Duodenal mucosa (tissue), 2 donors: ENCODE data around the gene KCNH5.
A peak's percentile ranks its signal among the peaks of the same experiment; 100 is the strongest.

Experiments used
- H3K27ac ChIP-seq: one replicate; pipeline ENCODE4 v1.7.0; 2013; ENCODE audit warnings: low read depth, low read length
- H3K27me3 ChIP-seq, 2 donors: one replicate each; pipeline ENCODE4 v1.7.0; 2013; ENCODE audit warnings: low read length in 2 of 2, control low read depth in 1 of 2; ENCODE audit not compliant: insufficient read depth in 2 of 2, control insufficient read depth in 1 of 2
- H3K36me3 ChIP-seq, 2 donors: one replicate each; pipeline ENCODE4 v1.7.0; 2013; ENCODE audit warnings: low read length in 2 of 2, control low read depth in 1 of 2; ENCODE audit not compliant: insufficient read depth in 2 of 2, control insufficient read depth in 1 of 2
- H3K4me1 ChIP-seq, 2 donors: one replicate each; pipeline ENCODE4 v1.7.0; 2013; ENCODE audit warnings: low read length in 2 of 2, control low read depth in 1 of 2; ENCODE audit not compliant: insufficient read depth in 2 of 2, control insufficient read depth in 1 of 2
- H3K4me3 ChIP-seq, 2 donors: one replicate each; pipeline ENCODE4 v1.7.0; 2013; ENCODE audit warnings: low read length in 2 of 2, low read depth in 1 of 2
- H3K9ac ChIP-seq, 2 donors: one replicate each; pipeline ENCODE4 v1.7.0; 2013; ENCODE audit warnings: low read length in 2 of 2, low read depth in 1 of 2
- H3K9me3 ChIP-seq, 2 donors: one replicate each; pipeline ENCODE4 v1.7.0; 2013; ENCODE audit warnings: low read length in 2 of 2, control low read depth in 1 of 2; ENCODE audit not compliant: control insufficient read depth in 1 of 2

KCNH5 gene

DNA sequence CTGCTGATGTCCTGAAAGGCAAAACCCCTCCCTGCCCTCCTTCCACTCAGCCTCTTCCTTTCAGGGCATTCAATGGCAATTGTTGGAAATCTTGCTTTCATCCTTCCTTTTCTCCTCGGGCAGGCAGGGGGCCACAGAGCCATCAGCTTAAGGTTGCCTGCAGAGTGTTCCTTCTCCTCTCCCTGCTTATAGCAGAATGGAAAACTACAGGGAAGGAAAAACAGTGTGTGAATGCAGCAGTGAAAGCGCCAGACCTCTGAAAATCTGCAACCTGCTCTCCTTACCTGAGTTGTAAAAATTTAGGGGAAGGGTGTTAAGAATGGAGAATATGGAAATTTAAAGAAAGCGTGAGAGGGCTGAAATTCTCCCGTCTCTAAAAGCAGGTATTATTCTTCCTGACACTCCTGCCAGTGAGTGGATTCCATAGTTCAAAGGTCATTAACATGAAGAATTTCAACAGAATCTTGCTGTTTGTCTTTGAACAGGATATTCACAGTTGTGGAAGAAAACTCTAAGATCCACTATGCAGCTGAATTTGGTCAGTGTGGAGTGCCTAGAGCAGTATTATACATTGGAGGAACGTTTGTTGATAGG lies 348.8 kb downstream of the KCNH5 start:
- Histone ChIP-seq H3K9ac (peak overlapping the region in 1 of 2 donors; percentile 26), H3K9me3 (no peaks in the 10 kb centered on the region), H3K27ac (no peak overlapping the region), H3K4me3 (peak overlapping the region in 1 of 2 donors; percentile 55), H3K27me3 (no peaks in the 10 kb centered on the region), H3K4me1 (peaks cover 5 to 14% of the 10 kb centered on the region in 2 donors), H3K36me3 (no peaks in the 10 kb centered on the region)

GRCh38 chr14:62694075-62694474 lies 351.2 kb downstream of the KCNH5 start:
- no peak overlapping the region for H3K9ac ChIP-seq
- H3K4me1 ChIP-seq: peaks cover 8 to 34% of the 10 kb centered on the region in 2 donors
- H3K27ac ChIP-seq: no peak overlapping the region
- no peaks in the 10 kb centered on the region for H3K36me3 ChIP-seq
- no peaks in the 10 kb centered on the region for H3K27me3 ChIP-seq
- H3K9me3 ChIP-seq: no peaks in the 10 kb centered on the region
- H3K4me3 ChIP-seq: no peak overlapping the region

DNA sequence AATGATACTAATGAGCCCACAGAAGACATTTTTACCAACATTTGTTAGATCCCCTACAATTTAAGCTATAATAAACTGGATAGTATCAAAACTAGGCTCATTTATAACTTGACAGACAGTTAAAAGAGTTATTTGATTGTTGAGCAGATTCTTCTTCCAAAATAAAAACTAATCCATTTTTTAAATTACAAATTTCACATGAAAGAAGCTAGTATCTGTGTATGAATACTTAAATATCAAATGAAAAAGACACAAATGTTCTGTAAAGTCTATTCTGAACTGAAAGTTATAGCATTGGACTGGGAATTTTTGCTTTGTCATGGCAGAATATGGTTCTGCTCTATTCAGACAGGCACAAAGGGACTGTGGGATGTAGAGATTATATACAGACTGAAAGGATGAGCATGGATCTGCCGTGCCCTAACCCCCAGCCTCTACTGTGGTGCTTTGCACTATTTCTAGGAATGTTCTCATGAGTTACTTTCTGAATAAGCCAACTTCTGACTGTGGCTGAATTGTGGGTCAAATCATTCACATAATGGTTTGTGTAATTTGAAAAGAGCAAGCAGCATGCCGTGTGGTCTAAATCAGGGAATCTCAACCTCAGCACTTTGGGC lies 352.7 kb downstream of the KCNH5 start:
- peaks cover 8 to 35% of the 10 kb centered on the region in 2 donors for H3K4me1 ChIP-seq
- H3K36me3 ChIP-seq: no peaks in the 10 kb centered on the region
- H3K27ac ChIP-seq: no peak overlapping the region
- no peak overlapping the region for H3K9ac ChIP-seq
- no peaks in the 10 kb centered on the region for H3K27me3 ChIP-seq
- peaks cover 0 to 3% of the 10 kb centered on the region in 2 donors for H3K9me3 ChIP-seq
- no peak overlapping the region for H3K4me3 ChIP-seq

DNA sequence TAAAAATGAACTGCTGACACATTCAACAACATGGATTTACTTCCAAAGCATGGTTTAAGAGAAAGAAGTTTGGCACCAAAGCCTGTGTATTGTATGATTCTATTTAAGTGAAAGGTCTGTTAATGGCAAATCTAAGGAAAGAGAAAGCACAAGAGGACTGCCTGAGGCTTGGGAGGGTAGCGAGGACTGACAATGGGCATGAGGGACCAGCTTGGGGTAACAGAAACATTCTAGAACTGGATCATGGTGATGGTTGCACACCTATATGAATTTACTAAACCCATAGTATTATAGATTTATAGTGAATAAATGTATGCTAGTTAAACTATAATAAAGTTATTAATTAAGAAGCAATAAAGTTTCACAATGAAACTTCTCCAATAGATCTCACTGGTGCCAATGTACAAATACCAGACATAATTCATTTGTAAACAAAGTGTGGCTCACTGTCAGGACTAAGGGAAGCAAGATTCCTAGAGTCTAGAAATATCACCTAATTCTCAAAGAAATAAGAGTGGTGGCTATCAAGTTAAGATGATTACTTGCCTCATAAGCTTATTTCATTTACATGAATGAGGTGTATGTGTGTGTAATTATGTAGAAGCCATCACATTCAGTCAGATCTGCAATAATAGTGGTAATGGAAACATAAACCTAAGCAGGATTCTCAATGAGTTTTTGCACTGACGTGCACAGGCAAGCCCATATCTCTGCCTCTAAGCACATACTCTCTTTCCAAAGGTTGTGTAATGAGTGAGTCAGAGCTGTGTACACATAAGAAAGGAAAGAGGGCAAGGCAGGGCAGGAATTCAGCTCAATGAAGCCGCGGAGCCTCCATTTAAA lies 353.4 kb downstream of the KCNH5 start:
- Histone ChIP-seq H3K9me3 (peaks cover 0 to 3% of the 10 kb centered on the region in 2 donors), H3K9ac (peak overlapping the region in 1 of 2 donors; percentile 4), H3K27me3 (no peaks in the 10 kb centered on the region), H3K27ac (peak overlapping the region; percentile 42), H3K4me3 (peak overlapping the region; percentile 27 to 45), H3K36me3 (no peaks in the 10 kb centered on the region), H3K4me1 (peaks cover 8 to 35% of the 10 kb centered on the region in 2 donors)

DNA sequence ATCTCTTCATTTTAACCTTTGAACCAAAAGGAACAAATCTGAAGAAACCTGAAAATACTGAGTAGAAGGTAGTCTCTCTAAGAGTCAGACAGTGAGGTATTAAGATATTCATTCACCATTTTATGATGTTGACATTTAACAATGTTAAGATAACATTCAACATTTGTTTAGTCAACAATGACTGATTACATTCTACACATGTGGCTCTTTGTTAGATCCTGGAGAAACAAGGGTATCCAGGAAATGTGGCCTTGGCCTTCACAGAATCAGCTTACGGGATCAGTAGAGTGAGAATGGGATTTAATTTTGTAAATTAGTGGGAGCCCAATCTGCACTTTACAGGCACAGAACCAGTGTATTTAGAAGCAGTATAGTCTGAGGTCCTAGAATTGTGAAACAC lies 355.5 kb downstream of the KCNH5 start:
- Histone ChIP-seq H3K36me3 (no peaks in the 10 kb centered on the region), H3K4me1 (peaks cover 8 to 27% of the 10 kb centered on the region in 2 donors), H3K27me3 (no peaks in the 10 kb centered on the region), H3K9me3 (peaks cover 0 to 3% of the 10 kb centered on the region in 2 donors), H3K9ac (no peak overlapping the region), H3K4me3 (no peak overlapping the region), H3K27ac (no peak overlapping the region)

DNA sequence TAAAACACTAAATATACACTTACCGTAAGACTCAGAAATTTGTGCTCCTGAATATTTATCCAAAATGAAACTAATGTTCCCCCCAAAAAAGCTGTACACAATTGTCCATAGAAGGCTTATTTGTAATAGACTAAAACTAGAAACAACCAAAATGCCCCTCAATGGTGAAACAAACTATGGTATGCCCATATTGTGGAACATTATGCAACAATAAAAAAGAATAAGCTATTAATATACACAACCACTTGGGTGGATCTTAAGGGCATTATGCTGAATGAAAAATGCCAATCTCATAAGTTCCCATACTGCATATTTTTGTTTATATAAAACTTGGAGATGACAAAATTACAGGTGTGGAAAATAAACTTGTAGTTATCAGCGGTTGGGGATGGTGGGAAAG lies 357.4 kb downstream of the KCNH5 start:
- Histone ChIP-seq H3K9ac (no peak overlapping the region), H3K27me3 (no peaks in the 10 kb centered on the region), H3K4me3 (no peak overlapping the region), H3K36me3 (no peaks in the 10 kb centered on the region), H3K4me1 (peaks cover 7 to 25% of the 10 kb centered on the region in 2 donors), H3K27ac (no peak overlapping the region), H3K9me3 (peaks cover 0 to 3% of the 10 kb centered on the region in 2 donors)

DNA sequence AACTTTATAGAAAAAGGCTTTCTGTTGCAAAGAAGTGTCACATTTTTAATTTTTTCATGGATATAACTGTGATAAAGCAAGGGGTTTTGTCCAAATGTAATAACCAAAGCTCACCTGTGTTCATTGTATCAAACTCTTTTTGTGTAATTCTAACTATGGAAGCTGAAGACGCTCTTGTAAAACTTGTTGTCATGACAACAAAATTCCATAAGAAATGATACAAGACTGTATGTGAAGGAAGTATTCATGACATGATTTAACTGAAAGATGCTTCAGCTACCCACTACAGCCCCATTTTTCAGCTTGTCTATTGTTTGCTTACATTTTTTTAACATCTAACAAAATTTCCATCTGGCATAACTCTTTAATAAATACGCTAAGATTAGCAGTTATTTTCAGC lies 360.9 kb downstream of the KCNH5 start:
- Histone ChIP-seq H3K9ac (no peak overlapping the region), H3K27ac (no peak overlapping the region), H3K36me3 (no peaks in the 10 kb centered on the region), H3K27me3 (no peaks in the 10 kb centered on the region), H3K4me1 (peaks cover 0 to 4% of the 10 kb centered on the region in 2 donors), H3K9me3 (peaks cover 0 to 3% of the 10 kb centered on the region in 2 donors), H3K4me3 (no peak overlapping the region)

- Histone ChIP-seq H3K27ac (no peak overlapping the region), H3K4me3 (no peak overlapping the region), H3K27me3 (no peaks in the 10 kb centered on the region), H3K4me1 (no peaks in the 10 kb centered on the region), H3K9me3 (no peaks in the 10 kb centered on the region), H3K9ac (no peak overlapping the region), H3K36me3 (no peaks in the 10 kb centered on the region)
Observed at GRCh38 chr14:62682208-62682607, 363.1 kb downstream of the KCNH5 start.

- Histone ChIP-seq H3K9ac (no peak overlapping the region), H3K27ac (no peak overlapping the region), H3K27me3 (no peaks in the 10 kb centered on the region), H3K36me3 (no peaks in the 10 kb centered on the region), H3K9me3 (no peaks in the 10 kb centered on the region), H3K4me3 (no peak overlapping the region), H3K4me1 (no peaks in the 10 kb centered on the region)
Observed at GRCh38 chr14:62674563-62675237, 370.6 kb downstream of the KCNH5 start.
